GM12801 (cell line): ENCODE results near the gene ZC3H8.

Experiments used
- CTCF ChIP-seq: IDR thresholded peaks from one replicate; pipeline ENCODE4 v1.5.1; 2011; ENCODE audit warnings: control low read depth; ENCODE audit not compliant: insufficient read length; ENCODE audit errors: extremely low read depth

The ZC3H8 gene

GRCh38 chr2:112254466-112255240 is at the start of gene ZC3H8:
Gene ZC3H8, minus strand, starts transcription at chr2:112255042. Its CDS starts 61 bp downstream, at chr2:112254981.
- TF ChIP-seq CTCF, result no peak

DNA sequence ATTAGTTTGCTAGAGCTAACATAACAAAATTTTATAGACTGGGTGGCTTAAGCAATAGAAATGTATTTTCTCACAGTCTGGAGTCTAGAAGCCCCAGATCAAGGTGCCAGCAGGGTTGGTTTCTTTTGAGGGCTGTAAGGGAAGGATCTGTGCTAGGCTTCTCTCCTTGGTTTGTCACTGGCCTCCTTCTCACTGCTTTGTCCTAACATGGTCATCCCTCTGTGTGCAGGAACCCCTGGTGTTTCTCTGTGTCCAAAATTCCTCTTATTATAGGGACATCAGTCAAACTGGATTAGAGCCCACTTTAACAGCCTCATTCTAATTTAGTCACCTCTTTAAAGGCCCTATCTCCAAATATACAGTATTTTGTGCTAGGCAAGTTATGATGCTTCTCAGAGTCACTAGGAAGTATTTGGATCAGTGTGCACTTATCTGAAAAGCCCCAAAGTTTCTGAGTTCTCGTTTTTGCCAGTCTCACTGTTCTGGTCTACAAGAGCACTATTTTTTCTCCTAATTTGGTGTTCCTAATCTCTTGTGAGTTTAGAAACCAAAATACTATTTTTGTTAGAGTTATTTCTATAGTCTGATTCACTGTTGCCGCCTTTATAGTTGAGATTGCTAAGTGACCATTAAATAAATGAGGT is 49.6 kb upstream of the ZC3H8 start:
- TF ChIP-seq CTCF, result no peak

DNA sequence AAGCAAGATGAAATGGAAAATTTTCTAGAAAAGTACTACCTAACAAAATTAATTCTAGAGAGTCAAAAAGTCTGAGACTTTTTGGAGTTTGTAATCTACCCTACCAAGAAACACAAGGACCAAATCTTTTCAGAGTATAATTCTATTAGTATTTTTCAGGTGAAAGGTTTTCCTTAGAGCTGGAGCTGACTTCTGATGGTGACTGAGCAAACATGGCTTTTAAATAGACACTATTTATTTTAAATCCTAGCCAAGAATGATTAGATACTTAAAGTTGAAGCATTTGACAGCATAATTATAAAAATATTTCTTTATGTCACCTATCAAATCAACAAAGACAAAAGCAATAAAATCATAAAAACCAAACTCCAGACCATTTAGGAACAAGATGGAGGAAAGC is 47.1 kb upstream of the ZC3H8 start:
- no peak for TF ChIP-seq CTCF

DNA sequence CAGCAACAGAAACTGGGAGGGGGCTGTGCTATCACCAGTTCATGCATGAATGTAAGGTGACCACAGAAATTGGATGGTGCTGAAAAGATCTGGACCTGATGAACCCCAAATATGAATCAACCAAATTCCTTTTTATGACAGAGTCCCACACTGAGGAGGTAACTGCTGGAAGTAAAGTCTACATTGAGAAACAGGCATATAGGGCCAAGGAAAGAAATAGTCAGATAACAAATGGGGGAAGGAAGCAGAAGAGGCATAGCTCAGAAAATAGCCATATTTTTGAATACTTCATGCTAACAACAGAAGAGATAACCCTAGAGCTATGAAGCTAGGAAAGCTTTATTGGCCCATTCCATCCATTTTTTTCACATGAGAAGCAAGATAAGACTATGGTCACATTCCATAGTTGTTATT is 46.3 kb upstream of the ZC3H8 start:
- TF ChIP-seq CTCF, result no peak

DNA sequence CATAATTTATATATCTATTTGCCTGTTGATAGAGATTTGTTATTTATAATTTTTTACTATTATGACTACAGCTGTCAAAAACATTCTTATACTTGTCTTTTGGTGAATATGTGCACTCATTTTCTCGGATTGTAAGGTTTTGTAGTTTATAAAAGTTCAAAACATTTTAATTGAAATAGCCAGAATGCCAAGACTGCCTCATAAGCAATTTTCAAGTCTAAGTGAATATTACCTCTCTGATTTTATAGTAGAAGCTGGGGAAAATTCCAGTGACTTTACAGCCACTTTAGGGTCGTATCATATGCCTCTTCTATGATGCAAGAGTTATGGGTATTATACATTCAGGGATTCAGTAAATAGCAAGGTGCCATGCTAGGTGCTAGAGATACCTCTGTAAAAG is 41.6 kb upstream of the ZC3H8 start:
- no peak for TF ChIP-seq CTCF

DNA sequence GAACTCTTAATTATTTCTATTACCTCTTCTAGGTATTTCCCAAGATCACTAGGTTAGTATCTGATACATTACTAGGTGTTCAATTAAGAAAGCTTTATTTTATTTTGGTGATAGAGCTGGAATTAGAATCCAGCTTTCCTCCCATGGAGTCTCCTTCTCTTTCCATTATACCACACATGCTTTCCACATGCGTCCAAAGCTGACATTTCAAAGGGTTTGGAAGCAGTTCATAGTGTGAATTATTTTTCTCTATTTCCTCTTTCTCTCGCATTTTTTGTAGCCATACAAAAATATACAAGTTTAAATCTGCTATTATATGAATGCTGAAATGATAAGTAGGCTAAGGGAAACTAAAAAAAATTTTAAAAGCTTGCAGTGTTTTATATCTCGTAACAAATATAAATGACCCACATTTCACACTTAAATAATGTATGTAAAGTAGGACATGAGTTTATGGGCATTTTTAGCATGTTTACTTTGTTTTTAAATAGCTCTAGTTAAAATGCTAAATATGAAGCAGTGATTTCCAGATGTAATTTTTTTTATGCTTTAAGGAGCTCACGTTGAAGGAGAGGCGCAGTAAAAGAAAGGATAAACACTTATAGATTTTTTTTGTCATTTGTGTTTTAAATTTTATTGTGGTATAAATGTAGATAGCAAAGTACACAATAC is 40.7 kb upstream of the ZC3H8 start:
- no peak for TF ChIP-seq CTCF

GRCh38 chr2:112293636-112294401 is 39.0 kb upstream of the ZC3H8 start:
- TF ChIP-seq CTCF, result no peak
